Body of pancreas (tissue), 4 donors: Measurements from ENCODE around the gene NLGN2. TPM values are rescaled to one million over a fixed set of nuclear protein-coding genes. Genes with fewer than 3 reads are reported as not detected.

Experiments used
- ATAC-seq: fragments of 150-250 bp; one replicate; pipeline ENCODE4 v1.9.1; 2016
- DNase-seq, 4 donors: peaks; one replicate each; pipeline ENCODE4 v3.0.0-alpha.2; 2019
- H3K27ac ChIP-seq, 4 donors: fragments of 200-600 bp; sonication (generic); 1 replicate in 3 of 4; 2 replicates in 1 of 4; pipeline versions ENCODE4 v1.5.1 to v1.6.1; 2016 to 2019; ENCODE audit warnings: mild to moderate bottlenecking in 1 of 4, mixed read lengths in 1 of 4, moderate library complexity in 1 of 4
- H3K27me3 ChIP-seq, 2 donors: fragments of 200-600 bp; sonication (generic); one replicate each; pipeline ENCODE4 v1.6.0; 2016; ENCODE audit warnings: mild to moderate bottlenecking in 1 of 2
- H3K36me3 ChIP-seq, 2 donors: fragments of 200-600 bp; sonication (generic); replicated peaks in 1 of 2; 2 replicates each; pipeline ENCODE4 v1.5.1; 2016; ENCODE audit warnings: low read depth in 2 of 2; ENCODE audit not compliant: insufficient read depth in 1 of 2
- H3K4me1 ChIP-seq: fragments of 200-600 bp; sonication (generic); one replicate; pipeline ENCODE4 v1.6.0; 2016
- H3K4me3 ChIP-seq, 2 donors: fragments of 200-600 bp; sonication (generic); 1 replicate in 1 of 2; 2 replicates in 1 of 2; pipeline ENCODE4 v1.5.1; 2016 to 2019
- H3K9me3 ChIP-seq, 3 donors: fragments of 200-600 bp; sonication (generic); 1 replicate in 2 of 3; 2 replicates in 1 of 3; pipeline ENCODE4 v1.5.1; 2016
- POLR2A ChIP-seq, 3 donors: fragments of 450-650 bp; IDR thresholded peaks; one replicate each; pipeline ENCODE4 v1.6.1; 2016; ENCODE audit warnings: antibody characterized with exemption in 3 of 3, mild to moderate bottlenecking in 2 of 3
- WGBS, 2 donors: methylation state at CpG; one replicate each; pipeline ENCODE4 v1.1.5; 2017; 5-methylcytosine and 5-hydroxymethylcytosine counted together
- intact Hi-C: fragments of 100-400 bp; cut with DNase I; formaldehyde crosslinking; loops from one replicate; pipeline ENCODE4 v1.15.1; 2023
- total RNA-seq, 2 donors: library from RNA; depleted of rRNA; stranded (reverse); fragments of >200 nt; gene quantifications; one replicate each; pipeline ENCODE4 v1.1.0, GENCODE V29; 2016
- TF ChIP-seq, protein P1 (sequence below), 7 experiments: fragments of 450-650 bp in 4 of 7; fragments of 200-600 bp in 3 of 7; sonication (generic) in 3 of 7; IDR thresholded peaks; one replicate each; pipeline ENCODE4 v1.5.1; 2016 to 2019; ENCODE audit warnings: antibody characterized with exemption in 7 of 7

The NLGN2 gene
- total RNA-seq, 2 donors from 2014 or later, result 5.2 to 6.3 TPM

DNA sequence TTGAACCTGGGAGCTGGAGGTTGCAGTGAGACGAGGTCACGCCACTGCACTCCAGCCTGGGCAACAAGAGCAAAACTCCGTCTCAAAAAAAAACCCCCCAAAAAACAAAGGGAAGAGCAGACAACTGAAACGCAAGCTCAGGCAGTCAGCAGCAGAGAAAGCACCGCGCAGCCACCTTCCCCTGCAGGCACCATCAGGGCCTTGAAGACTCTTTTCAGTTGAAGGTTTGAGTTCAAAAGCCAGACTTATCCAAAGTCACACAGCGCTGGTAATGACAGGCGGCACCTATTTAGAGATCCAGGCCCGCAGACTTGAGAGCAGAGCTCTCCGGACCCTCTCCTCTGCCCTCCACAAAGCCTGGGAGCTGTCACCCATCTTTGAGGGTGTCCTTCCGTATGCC lies 60.6 kb downstream of the NLGN2 start:
- no peaks in the 10 kb centered on the region for H3K27me3 ChIP-seq
- intact Hi-C loops, result no loop called here
- WGBS, 2 donors, result 97% methylated on average over 11 of the region's 11 CpGs
- H3K4me1 ChIP-seq, result peaks cover 63% of the 10 kb centered on the region
- H3K27ac ChIP-seq, result no peak overlapping the region
- no peaks in the 10 kb centered on the region for H3K9me3 ChIP-seq
- ATAC-seq (no peak), DNase-seq (no peak)
- TF ChIP-seq POLR2A (IDR thresholded peaks at IDR 0.05), result no peak
- TF ChIP-seq, protein P1, sequence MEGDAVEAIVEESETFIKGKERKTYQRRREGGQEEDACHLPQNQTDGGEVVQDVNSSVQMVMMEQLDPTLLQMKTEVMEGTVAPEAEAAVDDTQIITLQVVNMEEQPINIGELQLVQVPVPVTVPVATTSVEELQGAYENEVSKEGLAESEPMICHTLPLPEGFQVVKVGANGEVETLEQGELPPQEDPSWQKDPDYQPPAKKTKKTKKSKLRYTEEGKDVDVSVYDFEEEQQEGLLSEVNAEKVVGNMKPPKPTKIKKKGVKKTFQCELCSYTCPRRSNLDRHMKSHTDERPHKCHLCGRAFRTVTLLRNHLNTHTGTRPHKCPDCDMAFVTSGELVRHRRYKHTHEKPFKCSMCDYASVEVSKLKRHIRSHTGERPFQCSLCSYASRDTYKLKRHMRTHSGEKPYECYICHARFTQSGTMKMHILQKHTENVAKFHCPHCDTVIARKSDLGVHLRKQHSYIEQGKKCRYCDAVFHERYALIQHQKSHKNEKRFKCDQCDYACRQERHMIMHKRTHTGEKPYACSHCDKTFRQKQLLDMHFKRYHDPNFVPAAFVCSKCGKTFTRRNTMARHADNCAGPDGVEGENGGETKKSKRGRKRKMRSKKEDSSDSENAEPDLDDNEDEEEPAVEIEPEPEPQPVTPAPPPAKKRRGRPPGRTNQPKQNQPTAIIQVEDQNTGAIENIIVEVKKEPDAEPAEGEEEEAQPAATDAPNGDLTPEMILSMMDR (IDR thresholded peaks at IDR 0.05), result no peak
- H3K36me3 ChIP-seq, result peaks cover 0 to 5% of the 10 kb centered on the region in 2 donors
- no peak overlapping the region for H3K4me3 ChIP-seq

DNA sequence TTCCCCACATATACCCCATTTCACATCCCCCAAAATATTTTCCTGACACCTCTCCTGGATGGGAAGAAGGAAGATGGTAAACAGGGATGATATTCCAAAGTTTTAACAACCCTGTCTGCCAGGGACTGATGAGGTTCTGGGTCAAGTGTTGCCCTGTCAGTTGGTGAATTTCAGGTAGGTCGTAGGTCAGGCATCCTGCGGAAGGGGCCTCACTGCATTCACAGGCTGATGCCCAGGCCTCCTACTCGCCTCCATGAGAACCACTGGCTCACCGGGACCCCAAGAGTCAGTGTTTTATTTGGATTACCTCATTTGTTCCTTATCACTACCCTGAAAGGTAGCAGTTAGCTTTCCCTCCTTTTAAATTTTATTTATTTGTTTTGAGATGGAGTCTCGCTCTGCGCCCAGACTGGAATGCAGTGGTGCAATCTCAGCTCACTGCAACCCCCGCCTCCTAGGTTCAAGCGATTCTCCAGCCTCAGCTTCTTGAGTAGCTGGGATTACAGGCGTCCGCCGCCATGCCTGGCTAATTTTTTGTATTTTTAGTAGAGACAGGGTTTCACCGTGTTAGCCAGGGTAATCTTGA lies 61.3 kb downstream of the NLGN2 start:
- Histone ChIP-seq H3K27ac (peak overlapping the region in 1 of 4 donors; percentile 27), H3K4me1 (peaks cover 63% of the 10 kb centered on the region)

More for the DNA sequence above, 61.3 kb downstream of the NLGN2 start:
- Histone ChIP-seq H3K4me3 (no peak overlapping the region), H3K9me3 (no peaks in the 10 kb centered on the region), H3K27me3 (no peaks in the 10 kb centered on the region), H3K36me3 (peaks cover 0 to under 1% of the 10 kb centered on the region in 2 donors)
- ATAC-seq (no peak), DNase-seq (no peak)
- 75 to 77% methylated on average over 12 of the region's 12 CpGs for WGBS, 2 donors
- no peak for TF ChIP-seq POLR2A (IDR thresholded peaks at IDR 0.05)
- TF ChIP-seq, protein P1 (IDR thresholded peaks at IDR 0.05), result no peak
- intact Hi-C loops, result no loop called here

Other genes with a start within 250 kb of the NLGN2 start
- gene ASGR1, start 228.5 kb upstream of the NLGN2 start, total RNA-seq, result 1 to 10 TPM in 1 of 2 donors, not detected in 1; 4.6 TPM
- 1 to 10 TPM; 3.6 to 9.3 TPM for gene DLG4, start 188.0 kb upstream of the NLGN2 start, total RNA-seq
- 1,000 to 10,000 TPM in 1 of 2 donors, 100 to 1,000 TPM in 1; 887 to 1,901 TPM for gene ACADVL, start 187.9 kb upstream of the NLGN2 start, total RNA-seq
- gene DVL2, start 173.3 kb upstream of the NLGN2 start, total RNA-seq, result 10 to 100 TPM; 19.5 to 41.5 TPM
- gene PHF23, start 168.4 kb upstream of the NLGN2 start, total RNA-seq, result 10 to 100 TPM; 11.9 to 15.8 TPM
- gene GABARAP, start 165.4 kb upstream of the NLGN2 start, total RNA-seq, result 100 to 1,000 TPM; 145 to 482 TPM
- 10 to 100 TPM; 33.5 to 44.8 TPM for gene CTDNEP1, start 156.1 kb upstream of the NLGN2 start, total RNA-seq
- 10 to 100 TPM; 10.2 to 16.3 TPM for gene ELP5, start 155.6 kb upstream of the NLGN2 start, total RNA-seq
- 10 to 100 TPM; 72.9 to 92.3 TPM for gene CLDN7, start 145.4 kb upstream of the NLGN2 start, total RNA-seq
- gene SLC2A4, start 126.1 kb upstream of the NLGN2 start, total RNA-seq, result 10 to 100 TPM in 1 of 2 donors, 1 to 10 TPM in 1; 1.3 to 10.5 TPM
- gene YBX2, start 113.2 kb upstream of the NLGN2 start, total RNA-seq, result 1 to 10 TPM in 1 of 2 donors, under 1 TPM in 1; 0.26 to 1.3 TPM
- 100 to 1,000 TPM in 1 of 2 donors, 10 to 100 TPM in 1; 97.0 to 134 TPM for gene EIF5A, start 100.2 kb upstream of the NLGN2 start, total RNA-seq
- gene GPS2, start 92.5 kb upstream of the NLGN2 start, total RNA-seq, result 10 to 100 TPM; 71.9 to 75.8 TPM
- 10 to 100 TPM; 28.8 to 41.2 TPM for gene NEURL4, start 78.5 kb upstream of the NLGN2 start, total RNA-seq
- 1 to 10 TPM in 1 of 2 donors, under 1 TPM in 1; 0.99 to 2.1 TPM for gene ACAP1, start 71.3 kb upstream of the NLGN2 start, total RNA-seq
- 1 to 10 TPM; 2.6 to 5.6 TPM for gene KCTD11, start 55.7 kb upstream of the NLGN2 start, total RNA-seq
- not detected for gene TMEM95, start 52.7 kb upstream of the NLGN2 start, total RNA-seq
- gene TNK1, start 26.8 kb upstream of the NLGN2 start, total RNA-seq, result 10 to 100 TPM; 12.7 to 15.8 TPM
- gene PLSCR3, start 13.3 kb upstream of the NLGN2 start, total RNA-seq, result 10 to 100 TPM; 13.2 to 15.8 TPM
- gene TMEM256, start 3.7 kb upstream of the NLGN2 start, total RNA-seq, result 10 to 100 TPM; 14.5 to 21.8 TPM
- gene SPEM1, start 12.5 kb downstream of the NLGN2 start, total RNA-seq, result not detected
- gene SPEM2, start 17.8 kb downstream of the NLGN2 start, total RNA-seq, result not detected
- not detected for gene SPEM3, start 21.0 kb downstream of the NLGN2 start, total RNA-seq
- 1 to 10 TPM; 3.6 to 9.6 TPM for gene TMEM102, start 27.6 kb downstream of the NLGN2 start, total RNA-seq
- gene FGF11, start 31.7 kb downstream of the NLGN2 start, total RNA-seq, result 1 to 10 TPM in 1 of 2 donors, not detected in 1; 2.1 TPM
- gene CHRNB1, start 37.2 kb downstream of the NLGN2 start, total RNA-seq, result 1 to 10 TPM; 2.6 to 8.8 TPM
- gene ZBTB4, start 71.8 kb downstream of the NLGN2 start, total RNA-seq, result 10 to 100 TPM; 30.9 to 38.2 TPM
- not detected for gene SLC35G6, start 73.6 kb downstream of the NLGN2 start, total RNA-seq
- 100 to 1,000 TPM in 1 of 2 donors, 10 to 100 TPM in 1; 36.3 to 124 TPM for gene POLR2A, start 76.5 kb downstream of the NLGN2 start, total RNA-seq
- gene TNFSF12, start 141.2 kb downstream of the NLGN2 start, total RNA-seq, result 10 to 100 TPM; 32.2 to 48.8 TPM
- 10 to 100 TPM; 11.9 to 18.8 TPM for gene TNFSF13, start 150.9 kb downstream of the NLGN2 start, total RNA-seq
- gene SENP3, start 154.1 kb downstream of the NLGN2 start, total RNA-seq, result 10 to 100 TPM; 25.7 to 28.0 TPM
- 10 to 100 TPM in 1 of 2 donors, 1 to 10 TPM in 1; 4.3 to 14.8 TPM for gene CD68, start 171.8 kb downstream of the NLGN2 start, total RNA-seq
- 10 to 100 TPM; 27.0 to 37.6 TPM for gene MPDU1, start 176.0 kb downstream of the NLGN2 start, total RNA-seq
- not detected for gene SOX15, start 182.2 kb downstream of the NLGN2 start, total RNA-seq
- gene FXR2, start 207.1 kb downstream of the NLGN2 start, total RNA-seq, result 10 to 100 TPM; 10.2 to 10.9 TPM
- gene SAT2, start 220.0 kb downstream of the NLGN2 start, total RNA-seq, result 100 to 1,000 TPM in 1 of 2 donors, 10 to 100 TPM in 1; 59.9 to 148 TPM
- not detected for gene SHBG, start 222.3 kb downstream of the NLGN2 start, total RNA-seq
- 1 to 10 TPM in 1 of 2 donors, under 1 TPM in 1; 0.78 to 1.3 TPM for gene ATP1B2, start 243.1 kb downstream of the NLGN2 start, total RNA-seq